ENCODE measurements around the gene RBBP4. TPM values are rescaled to one million over a fixed set of nuclear protein-coding genes. Genes with fewer than 3 reads are reported as not detected.

The RBBP4 gene
- total and polyA plus RNA-seq, 2 of the 8 experiments (the other 6 are each of a cell fraction or from before 2014, with no cell fraction given): 147 to 397 TPM

DNA sequence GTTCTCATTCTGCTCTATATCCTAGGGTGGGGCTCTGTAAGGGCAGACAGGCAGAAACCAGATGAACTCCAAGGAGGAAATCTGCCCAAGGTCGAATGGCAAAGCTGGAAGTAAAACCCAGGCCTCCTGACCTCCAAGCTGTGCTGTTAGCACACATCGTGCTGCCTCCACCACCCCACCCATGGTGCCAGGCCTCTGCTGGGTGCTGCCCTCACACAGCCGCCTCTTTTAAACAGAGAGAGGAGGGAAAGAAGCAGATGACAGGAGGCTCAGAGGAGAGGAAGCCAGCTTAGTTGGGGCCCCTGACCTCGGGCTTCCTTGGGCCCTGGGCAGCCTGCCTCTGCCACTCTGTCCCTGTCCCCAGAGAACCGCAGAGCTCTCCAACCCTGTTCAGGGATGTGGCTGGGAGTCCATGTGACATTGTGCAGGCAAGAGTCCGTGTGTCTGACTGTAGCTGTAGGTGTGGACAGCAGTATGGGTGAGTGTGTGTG is 50.5 kb downstream of the RBBP4 start (continued):
- TF ChIP-seq CHD7 (IDR thresholded peaks at IDR 0.05; ENCODE audit: insufficient replicate concordance, low read length) (no peak), TCF12 (IDR thresholded peaks at IDR 0.05; ENCODE audit: low read depth, low read length) (no peak), FOSL1 (IDR thresholded peaks at IDR 0.05; ENCODE audit: insufficient read depth, low read depth, low read length) (no peak), EP300 (IDR thresholded peaks at IDR 0.05; ENCODE audit: borderline replicate concordance in 1 of 2, low read depth in 2 of 2, low read length in 2 of 2) (no peak), SP4 (IDR thresholded peaks at IDR 0.05; ENCODE audit: low read length) (no peak), POLR2A (IDR thresholded peaks at IDR 0.05; ENCODE audit: control extremely low read depth in 1 of 2, low read depth in 2 of 2, low read length in 2 of 2) (no peak), BACH1 (IDR thresholded peaks at IDR 0.05; ENCODE audit: low read length) (no peak), SP1 (IDR thresholded peaks at IDR 0.05; ENCODE audit: low read depth, low read length) (no peak), SIX5 (IDR thresholded peaks at IDR 0.05; ENCODE audit: low read depth, low read length) (no peak), CHD1 (IDR thresholded peaks at IDR 0.05; ENCODE audit: low read depth, low read length) (no peak), E2F6 (IDR thresholded peaks at IDR 0.05) (no peak), CBX5 (IDR thresholded peaks at IDR 0.05; ENCODE audit: low read depth, low read length) (no peak), TBP (IDR thresholded peaks at IDR 0.05; ENCODE audit: low read depth, low read length) (no peak)
